Activated naive CD8-positive, alpha-beta T cell (primary cell): ENCODE results near the gene RAPGEFL1.

Source experiments
- H3K27ac Mint-ChIP-seq: one replicate; pipeline ENCODE4 v1.8.0; 2021; ENCODE audit warnings: mixed read lengths
- H3K27me3 Mint-ChIP-seq: one replicate; pipeline ENCODE4 v1.8.0; 2021; ENCODE audit warnings: mixed read lengths
- H3K36me3 Mint-ChIP-seq: one replicate; pipeline ENCODE4 v1.8.0; 2021; ENCODE audit warnings: mixed read lengths
- H3K4me1 Mint-ChIP-seq: one replicate; pipeline ENCODE4 v1.8.0; 2021; ENCODE audit warnings: low read depth, mixed read lengths
- H3K4me3 Mint-ChIP-seq: one replicate; pipeline ENCODE4 v1.8.0; 2021; ENCODE audit warnings: mild to moderate bottlenecking, mixed read lengths
- H3K9me3 Mint-ChIP-seq: one replicate; pipeline ENCODE4 v1.8.0; 2021; ENCODE audit warnings: low read depth, mixed read lengths

The RAPGEFL1 gene

DNA sequence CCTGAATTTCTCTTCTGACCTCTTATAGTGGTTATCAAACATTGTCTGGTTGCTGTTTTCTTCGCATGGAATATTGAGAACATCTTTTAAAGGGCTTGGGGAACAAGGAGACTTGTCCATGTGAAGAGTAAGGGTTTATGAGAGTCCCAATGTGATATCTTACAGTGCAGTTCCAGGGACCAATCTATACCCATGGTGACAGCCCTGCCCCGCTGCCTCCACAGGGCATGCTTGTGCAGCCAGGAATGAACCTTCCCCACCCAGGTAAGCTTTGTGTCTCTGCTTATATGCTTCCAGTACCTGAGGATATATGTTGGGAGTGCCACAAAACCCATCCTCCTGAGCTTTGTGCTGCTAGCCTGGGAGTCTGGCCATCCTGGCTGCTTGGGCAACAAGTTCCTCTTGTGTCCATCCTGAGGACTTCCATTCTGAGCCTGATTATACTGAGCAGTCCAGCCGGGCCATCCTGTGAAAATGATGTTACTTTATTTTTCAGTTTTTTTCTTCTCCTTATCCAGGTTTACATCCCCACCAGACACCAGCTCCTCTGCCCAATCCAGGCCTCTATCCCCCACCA lies 9.5 kb upstream of the RAPGEFL1 start:
- Mint-ChIP-seq H3K9me3 (no peaks in the 10 kb centered on the region), H3K27ac (peak overlapping the region; percentile 19), H3K27me3 (no peaks in the 10 kb centered on the region), H3K36me3 (peaks cover 4% of the 10 kb centered on the region), H3K4me1 (peaks cover 4% of the 10 kb centered on the region), H3K4me3 (no peak overlapping the region)

DNA sequence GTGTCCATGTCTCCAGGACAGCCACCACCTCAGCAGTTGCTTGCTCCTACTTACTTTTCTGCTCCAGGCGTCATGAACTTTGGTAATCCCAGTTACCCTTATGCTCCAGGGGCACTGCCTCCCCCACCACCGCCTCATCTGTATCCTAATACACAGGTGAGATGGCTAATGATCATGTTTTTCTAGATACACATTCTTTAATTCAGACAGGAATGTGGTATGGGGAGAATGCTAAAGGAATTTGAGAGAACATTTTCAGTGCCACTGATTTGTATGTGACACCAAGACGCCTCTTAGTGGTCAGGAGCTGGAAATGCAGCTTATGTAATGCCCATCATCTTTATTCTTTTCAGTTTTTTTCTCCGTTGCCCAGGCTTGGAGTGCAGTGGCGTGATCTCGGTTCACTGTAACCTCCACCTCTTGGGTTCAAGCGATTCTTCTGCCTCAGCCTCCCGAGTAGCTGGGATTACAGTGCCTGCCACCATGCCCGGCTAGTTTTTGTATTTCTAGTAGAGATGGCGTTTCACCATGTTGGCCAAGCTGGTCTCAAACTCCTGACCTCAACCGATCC lies 8.9 kb upstream of the RAPGEFL1 start:
- H3K27ac Mint-ChIP-seq, result peak overlapping the region; percentile 19
- no peaks in the 10 kb centered on the region for H3K9me3 Mint-ChIP-seq
- peaks cover 4% of the 10 kb centered on the region for H3K36me3 Mint-ChIP-seq
- H3K4me1 Mint-ChIP-seq, result peaks cover 4% of the 10 kb centered on the region
- H3K4me3 Mint-ChIP-seq, result no peak overlapping the region
- H3K27me3 Mint-ChIP-seq, result no peaks in the 10 kb centered on the region

DNA sequence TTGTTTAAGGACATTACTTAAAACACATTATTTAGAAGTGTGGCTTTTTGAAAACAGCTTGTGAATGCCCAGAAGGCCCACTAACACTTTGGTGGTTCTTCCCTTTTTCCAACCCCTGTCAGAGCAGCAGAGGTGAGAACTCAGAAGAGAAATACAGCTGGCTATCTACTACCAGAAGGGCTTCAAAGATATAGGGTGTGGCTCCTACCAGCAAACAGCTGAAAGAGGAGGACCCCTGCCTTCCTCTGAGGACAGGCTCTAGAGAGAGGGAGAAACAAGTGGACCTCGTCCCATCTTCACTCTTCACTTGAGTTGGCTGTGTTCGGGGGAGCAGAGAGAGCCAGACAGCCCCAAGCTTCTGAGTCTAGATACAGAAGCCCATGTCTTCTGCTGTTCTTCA lies 6.9 kb upstream of the RAPGEFL1 start:
- no peak overlapping the region for H3K27ac Mint-ChIP-seq
- H3K4me1 Mint-ChIP-seq, result peaks cover 4% of the 10 kb centered on the region

DNA sequence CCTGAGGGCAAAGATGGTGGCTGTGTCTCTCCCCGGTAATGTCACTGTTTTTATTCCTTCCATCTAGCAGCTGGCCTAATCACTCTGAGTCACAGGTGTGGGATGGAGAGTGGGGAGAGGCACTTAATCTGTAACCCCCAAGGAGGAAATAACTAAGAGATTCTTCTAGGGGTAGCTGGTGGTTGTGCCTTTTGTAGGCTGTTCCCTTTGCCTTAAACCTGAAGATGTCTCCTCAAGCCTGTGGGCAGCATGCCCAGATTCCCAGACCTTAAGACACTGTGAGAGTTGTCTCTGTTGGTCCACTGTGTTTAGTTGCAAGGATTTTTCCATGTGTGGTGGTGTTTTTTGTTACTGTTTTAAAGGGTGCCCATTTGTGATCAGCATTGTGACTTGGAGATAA lies 5.5 kb upstream of the RAPGEFL1 start:
- Mint-ChIP-seq H3K36me3 (peaks cover 9% of the 10 kb centered on the region), H3K4me3 (no peak overlapping the region), H3K27ac (no peak overlapping the region), H3K9me3 (no peaks in the 10 kb centered on the region), H3K4me1 (peaks cover 2% of the 10 kb centered on the region), H3K27me3 (no peaks in the 10 kb centered on the region)

More for the DNA sequence above, 6.9 kb upstream of the RAPGEFL1 start:
- H3K9me3 Mint-ChIP-seq, result no peaks in the 10 kb centered on the region
- no peaks in the 10 kb centered on the region for H3K27me3 Mint-ChIP-seq
- H3K4me3 Mint-ChIP-seq, result no peak overlapping the region
- peaks cover 6% of the 10 kb centered on the region for H3K36me3 Mint-ChIP-seq

DNA sequence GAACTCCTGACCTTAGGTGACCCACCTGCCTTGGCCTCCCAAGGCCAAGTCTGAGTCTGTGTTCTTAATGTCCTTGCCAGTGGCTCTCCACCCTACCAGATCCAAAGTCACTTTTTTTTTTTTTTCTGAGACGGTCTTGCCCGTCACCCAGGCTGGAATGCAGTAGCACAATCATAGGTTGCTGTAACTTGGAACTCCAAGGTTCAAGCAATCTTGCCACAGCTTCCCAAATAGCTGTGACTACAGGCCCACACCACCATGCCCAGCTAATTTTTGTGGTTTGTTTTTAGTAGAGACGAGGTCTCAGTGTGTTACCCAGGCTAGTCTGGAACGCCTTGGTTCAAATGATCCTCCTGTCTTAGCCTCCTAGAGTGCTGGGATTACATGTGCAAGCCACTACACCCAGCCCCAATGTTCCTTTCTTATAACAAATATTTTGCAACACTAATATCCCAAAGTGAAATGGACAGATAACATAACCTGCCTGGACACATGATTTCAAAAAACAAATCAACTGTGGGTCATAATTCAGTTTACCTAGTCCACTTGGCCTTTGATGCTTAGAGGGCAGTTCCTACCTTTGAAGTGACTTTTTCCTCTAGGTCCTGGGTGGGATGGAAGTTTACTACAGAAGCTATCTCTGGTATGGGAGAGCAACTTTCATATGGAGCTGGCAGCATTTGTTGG lies 4.0 kb upstream of the RAPGEFL1 start:
- Mint-ChIP-seq H3K4me1 (peaks cover 7% of the 10 kb centered on the region), H3K9me3 (no peaks in the 10 kb centered on the region), H3K27ac (peak overlapping the region; percentile 10), H3K36me3 (peaks cover 7% of the 10 kb centered on the region), H3K4me3 (no peak overlapping the region), H3K27me3 (no peaks in the 10 kb centered on the region)

DNA sequence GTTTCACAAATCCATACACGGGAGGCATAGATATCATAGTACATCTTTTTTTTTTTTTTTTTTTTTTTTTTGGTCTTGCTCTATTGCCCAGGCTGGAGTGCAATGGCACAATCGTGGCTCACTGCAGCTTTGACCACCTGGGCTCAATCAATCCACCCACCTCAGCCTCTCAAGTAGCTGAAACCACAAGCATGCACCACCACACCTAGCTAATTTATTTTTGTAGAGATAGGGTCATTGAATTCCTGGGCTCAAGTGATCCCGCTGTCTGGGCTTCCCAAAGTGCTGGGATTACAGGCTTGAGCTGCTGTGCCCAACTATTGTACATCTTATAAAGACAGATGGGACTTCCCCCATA lies 3.5 kb upstream of the RAPGEFL1 start:
- H3K4me1 Mint-ChIP-seq, result peaks cover 10% of the 10 kb centered on the region
- H3K9me3 Mint-ChIP-seq, result no peaks in the 10 kb centered on the region
- H3K27ac Mint-ChIP-seq, result no peak overlapping the region
- H3K4me3 Mint-ChIP-seq, result no peak overlapping the region
- H3K36me3 Mint-ChIP-seq, result peaks cover 7% of the 10 kb centered on the region
- H3K27me3 Mint-ChIP-seq, result no peaks in the 10 kb centered on the region

DNA sequence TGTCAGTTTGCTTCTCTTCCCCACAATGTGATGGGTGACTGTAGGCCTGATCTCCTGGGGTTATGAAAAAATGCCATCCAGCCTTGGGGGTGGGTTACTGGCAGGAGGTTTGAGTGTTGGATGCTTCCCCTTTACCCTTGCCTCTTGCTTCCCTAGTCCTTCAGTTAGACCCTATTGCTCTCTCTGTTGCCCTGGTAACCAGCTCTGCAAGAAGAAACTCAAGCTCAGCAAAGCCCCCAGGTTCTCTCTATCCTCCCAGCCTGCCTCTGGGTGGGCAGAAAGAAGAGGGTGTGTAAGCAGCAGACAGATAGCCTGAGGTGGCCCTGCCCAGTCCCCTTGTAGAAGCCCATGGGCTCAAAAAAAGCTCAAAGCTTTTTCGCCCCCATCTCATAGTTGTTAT lies 2.8 kb upstream of the RAPGEFL1 start:
- no peak overlapping the region for H3K27ac Mint-ChIP-seq
- H3K4me1 Mint-ChIP-seq, result peaks cover 10% of the 10 kb centered on the region
- H3K36me3 Mint-ChIP-seq, result peaks cover 7% of the 10 kb centered on the region
- no peaks in the 10 kb centered on the region for H3K9me3 Mint-ChIP-seq
- H3K27me3 Mint-ChIP-seq, result no peaks in the 10 kb centered on the region
- no peak overlapping the region for H3K4me3 Mint-ChIP-seq

DNA sequence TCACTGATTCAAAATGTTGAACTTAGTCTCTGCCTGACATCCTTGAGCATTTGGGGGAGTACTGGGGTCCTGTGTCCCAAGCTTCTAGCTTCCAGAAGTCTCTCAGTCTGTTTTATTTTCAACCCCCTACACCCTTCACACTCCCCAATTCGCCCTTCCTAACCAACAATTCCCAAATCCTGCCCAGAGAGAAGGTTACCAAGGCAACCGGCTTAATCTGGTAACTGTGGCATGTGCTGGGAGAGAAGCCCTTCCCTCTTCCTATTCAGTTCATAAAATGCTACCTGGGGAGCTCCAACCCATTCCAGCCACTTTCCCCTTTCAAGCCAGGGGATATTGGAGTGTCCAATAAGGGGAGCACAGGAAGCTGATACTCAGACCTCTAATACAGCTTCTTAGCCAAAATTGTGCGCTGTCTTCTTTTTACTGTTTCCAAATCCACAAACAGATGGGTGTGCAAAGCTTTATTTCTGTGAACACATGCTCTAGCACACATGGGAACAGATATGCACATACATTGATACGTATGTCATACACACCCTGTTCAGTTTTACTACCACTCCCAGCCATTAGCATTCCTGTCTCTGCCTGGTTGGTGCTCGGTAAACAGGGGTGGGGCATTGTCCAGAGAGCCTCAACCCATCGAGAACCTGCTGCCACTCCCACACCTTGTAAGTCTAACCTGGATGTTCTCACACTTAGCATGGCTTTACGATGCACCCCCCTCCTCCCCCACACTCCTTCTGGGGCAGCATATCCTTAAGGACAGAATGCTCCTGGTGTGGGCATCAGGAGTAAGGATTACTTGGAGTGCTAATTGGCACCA lies 1.1 kb upstream of the RAPGEFL1 start:
- Mint-ChIP-seq H3K9me3 (no peaks in the 10 kb centered on the region), H3K36me3 (peaks cover 6% of the 10 kb centered on the region), H3K4me1 (peaks cover 10% of the 10 kb centered on the region), H3K27me3 (no peaks in the 10 kb centered on the region), H3K27ac (peak overlapping the region; percentile 23), H3K4me3 (no peak overlapping the region)

DNA sequence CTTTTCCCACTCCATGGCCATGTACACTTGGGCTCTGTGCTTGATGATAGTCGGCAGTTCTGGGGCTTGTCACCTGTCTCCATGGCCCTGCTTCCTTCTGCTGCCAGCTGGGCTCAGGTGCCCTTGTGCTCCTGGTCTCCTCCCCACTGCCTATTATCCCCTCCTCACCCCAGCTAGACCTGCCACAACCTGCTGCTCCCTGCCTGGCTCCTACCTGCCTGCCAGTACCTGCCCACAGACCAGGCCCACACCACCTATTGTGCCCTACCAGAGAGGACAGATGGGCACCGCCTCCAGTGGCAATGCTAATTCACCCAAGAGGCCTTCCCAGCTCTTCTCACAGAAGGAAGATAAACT lies 538 bp upstream of the RAPGEFL1 start:
- H3K27me3 Mint-ChIP-seq, result no peaks in the 10 kb centered on the region
- peak overlapping the region; percentile 77 for H3K27ac Mint-ChIP-seq
- H3K4me1 Mint-ChIP-seq, result peaks cover 10% of the 10 kb centered on the region
- H3K4me3 Mint-ChIP-seq, result peak overlapping the region; percentile 73
- H3K9me3 Mint-ChIP-seq, result no peaks in the 10 kb centered on the region
- H3K36me3 Mint-ChIP-seq, result peaks cover 6% of the 10 kb centered on the region

DNA sequence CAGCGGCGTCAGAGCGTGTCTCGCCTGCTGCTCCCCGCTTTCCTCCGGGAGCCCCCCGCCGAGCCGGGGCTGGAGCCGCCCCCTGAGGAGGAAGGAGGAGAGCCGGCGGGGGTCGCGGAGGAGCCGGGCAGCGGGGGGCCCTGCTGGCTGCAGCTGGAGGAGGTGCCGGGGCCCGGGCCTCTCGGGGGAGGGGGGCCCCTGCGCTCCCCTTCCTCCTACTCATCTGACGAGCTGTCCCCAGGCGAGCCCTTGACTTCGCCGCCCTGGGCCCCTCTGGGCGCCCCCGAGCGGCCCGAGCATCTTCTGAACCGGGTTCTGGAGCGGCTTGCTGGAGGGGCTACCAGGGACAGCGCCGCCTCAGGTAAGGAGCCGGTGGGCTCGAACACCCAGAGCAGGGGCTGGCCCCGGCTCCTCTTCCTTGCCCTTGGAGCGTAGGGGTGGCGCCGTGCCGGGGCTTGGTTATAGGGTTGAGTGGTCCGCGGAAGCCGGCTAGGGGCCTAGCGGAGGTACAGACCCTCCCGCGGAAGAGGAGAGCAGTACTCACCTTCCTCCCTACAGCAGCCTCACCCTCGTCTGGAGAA lies 841 bp downstream of the RAPGEFL1 start:
- no peaks in the 10 kb centered on the region for H3K9me3 Mint-ChIP-seq
- H3K36me3 Mint-ChIP-seq, result peaks cover 6% of the 10 kb centered on the region
- peaks cover 10% of the 10 kb centered on the region for H3K4me1 Mint-ChIP-seq
- H3K27me3 Mint-ChIP-seq, result no peaks in the 10 kb centered on the region
- H3K4me3 Mint-ChIP-seq, result peak overlapping the region; percentile 64
- H3K27ac Mint-ChIP-seq, result no peak overlapping the region

DNA sequence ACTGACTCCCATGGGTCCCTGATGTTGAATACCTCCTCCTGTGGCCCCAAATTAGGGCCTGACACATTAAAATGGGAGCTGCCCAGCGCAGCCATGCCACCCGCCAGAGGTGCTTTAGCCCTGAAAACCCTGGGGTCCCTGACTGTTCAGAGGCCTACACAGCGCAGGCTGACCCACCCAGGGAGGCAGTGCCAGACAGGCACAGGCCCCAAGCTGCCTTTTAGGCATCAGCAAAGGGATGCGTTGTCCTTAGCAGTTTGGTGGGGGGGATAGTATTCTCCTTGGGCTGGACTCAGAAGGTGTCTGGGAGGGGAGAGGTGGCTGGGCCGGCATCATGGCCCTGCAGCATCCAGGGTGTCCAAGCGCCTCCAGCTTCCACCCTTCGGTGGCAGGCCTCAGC lies 1.4 kb downstream of the RAPGEFL1 start:
- H3K36me3 Mint-ChIP-seq, result peaks cover 3% of the 10 kb centered on the region

DNA sequence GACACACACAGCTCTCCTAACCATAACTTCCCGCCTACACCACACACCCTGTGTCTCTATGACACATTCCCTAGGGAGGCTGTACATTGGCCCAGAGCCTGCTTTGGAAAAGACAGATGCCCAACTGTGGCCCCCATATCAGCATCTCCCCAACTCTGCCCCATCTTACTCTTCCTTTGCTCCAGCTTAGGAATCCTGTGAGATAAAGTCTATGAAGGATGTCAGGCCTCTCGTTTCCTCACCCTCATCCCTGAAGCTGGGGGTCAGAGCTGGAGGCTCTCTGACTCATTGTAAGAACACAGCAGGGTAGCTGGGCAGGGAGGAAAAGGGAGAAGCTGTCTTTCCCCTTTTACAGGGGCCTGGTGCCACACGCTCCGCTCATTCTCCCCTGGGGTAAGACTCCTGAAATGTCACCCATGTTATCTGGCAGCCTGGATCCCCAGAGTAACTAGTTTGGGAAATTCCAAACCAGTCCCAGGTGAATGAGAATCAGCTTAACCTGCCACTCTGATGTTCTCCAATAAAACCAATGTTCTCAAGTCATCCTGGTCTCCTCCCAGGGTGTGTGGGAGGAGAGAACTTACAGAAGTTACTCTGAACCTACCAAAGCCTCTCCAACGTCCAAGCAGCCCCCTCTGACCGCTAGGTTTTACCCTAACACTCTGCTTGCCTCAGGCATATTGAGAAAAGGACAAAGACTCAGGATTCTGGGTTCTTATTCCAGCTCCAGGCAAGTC lies 2.8 kb downstream of the RAPGEFL1 start:
- H3K9me3 Mint-ChIP-seq, result no peaks in the 10 kb centered on the region
- peaks cover 3% of the 10 kb centered on the region for H3K36me3 Mint-ChIP-seq
- H3K4me1 Mint-ChIP-seq, result peaks cover 10% of the 10 kb centered on the region
- peak overlapping the region; percentile 9 for H3K4me3 Mint-ChIP-seq
- H3K27ac Mint-ChIP-seq, result no peak overlapping the region
- H3K27me3 Mint-ChIP-seq, result no peaks in the 10 kb centered on the region

More for the DNA sequence above, 1.4 kb downstream of the RAPGEFL1 start:
- H3K4me1 Mint-ChIP-seq, result peaks cover 10% of the 10 kb centered on the region
- H3K27ac Mint-ChIP-seq, result peak overlapping the region; percentile 3
- H3K4me3 Mint-ChIP-seq, result peak overlapping the region; percentile 64
- no peaks in the 10 kb centered on the region for H3K9me3 Mint-ChIP-seq
- no peaks in the 10 kb centered on the region for H3K27me3 Mint-ChIP-seq

DNA sequence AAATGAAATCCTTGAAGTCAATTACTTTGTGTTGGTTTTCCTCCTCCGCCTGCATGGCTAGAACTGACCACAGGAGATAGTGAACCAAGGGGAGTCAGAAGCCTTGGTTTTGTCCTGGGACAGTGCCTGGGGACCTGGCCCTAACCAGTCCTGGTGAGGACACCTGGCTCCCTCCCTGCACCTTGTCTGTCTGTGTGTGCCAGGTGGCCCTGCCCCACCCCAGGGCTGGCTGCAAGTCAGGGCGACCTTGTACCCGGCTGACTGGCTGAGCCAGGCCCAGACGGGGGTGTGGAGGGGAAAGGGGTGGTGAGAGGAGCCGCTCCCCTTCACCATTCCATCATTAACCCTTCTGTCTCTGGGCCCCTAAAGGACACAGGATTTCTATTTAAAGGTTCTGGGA lies 3.4 kb downstream of the RAPGEFL1 start:
- Mint-ChIP-seq H3K4me1 (peaks cover 10% of the 10 kb centered on the region), H3K27ac (no peak overlapping the region), H3K4me3 (no peak overlapping the region), H3K9me3 (no peaks in the 10 kb centered on the region), H3K27me3 (no peaks in the 10 kb centered on the region), H3K36me3 (peaks cover 3% of the 10 kb centered on the region)

DNA sequence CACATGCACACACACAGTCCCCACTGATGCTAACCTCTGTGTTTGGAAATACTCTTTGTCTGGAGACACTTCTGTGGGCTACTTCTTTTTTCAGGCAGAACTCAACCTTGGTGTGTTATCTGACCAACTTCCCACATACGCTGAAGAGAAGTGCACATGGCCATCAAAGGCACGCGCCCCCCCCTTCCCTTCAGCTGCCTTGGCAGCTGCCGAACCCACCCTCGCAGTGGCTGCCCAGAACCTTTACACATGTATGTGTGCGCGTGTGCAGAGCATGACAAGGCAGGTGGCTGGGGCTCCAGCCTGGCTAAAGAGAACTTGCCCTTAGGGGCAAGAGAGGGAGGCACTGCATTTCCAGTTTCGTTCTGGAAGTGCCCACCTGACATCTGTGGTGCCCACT lies 3.9 kb downstream of the RAPGEFL1 start:
- Mint-ChIP-seq H3K36me3 (no peaks in the 10 kb centered on the region), H3K27ac (no peak overlapping the region), H3K4me3 (no peak overlapping the region), H3K4me1 (peaks cover 10% of the 10 kb centered on the region), H3K27me3 (no peaks in the 10 kb centered on the region), H3K9me3 (no peaks in the 10 kb centered on the region)
